HepG2 (cell line): ENCODE data around the gene ACTL7B. TPM values are rescaled to one million over a fixed set of nuclear protein-coding genes. Genes with fewer than 3 reads are reported as not detected.

Source experiments
- DZIP1 ChIP-seq: sonication (generic); formaldehyde crosslinking; IDR thresholded peaks from 2 replicates; pipeline ENCODE4 v1.5.0; 2020; ENCODE audit warnings: mild to moderate bottlenecking, missing genetic modification reagents
- EEA1 ChIP-seq: sonication (generic); formaldehyde crosslinking; IDR thresholded peaks from 2 replicates; pipeline ENCODE4 v1.5.1; 2020; ENCODE audit warnings: mild to moderate bottlenecking, missing genetic modification reagents, borderline replicate concordance
- ERF ChIP-seq: IDR thresholded peaks from 2 replicates; pipeline ENCODE4 v1.6.1; 2018; ENCODE audit warnings: missing biosample characterization, missing genetic modification reagents
- HHEX ChIP-seq: IDR thresholded peaks from 2 replicates; pipeline ENCODE4 v1.6.1; 2016; ENCODE audit warnings: control low read depth
- MIXL1 ChIP-seq: IDR thresholded peaks from 2 replicates; pipeline ENCODE4 v1.6.1; 2016
- NCOA1 ChIP-seq: sonication (generic); formaldehyde crosslinking; IDR thresholded peaks from 2 replicates; pipeline ENCODE4 v1.9.0; 2021; ENCODE audit warnings: missing genetic modification reagents
- SALL2 ChIP-seq: sonication (generic); formaldehyde crosslinking; IDR thresholded peaks from 2 replicates; pipeline ENCODE4 v1.8.1; 2023; ENCODE audit warnings: mild to moderate bottlenecking, missing genetic modification reagents, inconsistent platforms
- SAP130 ChIP-seq: IDR thresholded peaks from 2 replicates; pipeline ENCODE4 v1.6.1; 2016; ENCODE audit warnings: low read depth
- SOX13 ChIP-seq, 3 experiments: fragments of 450-650 bp in 1 of 3; sonication (generic) in 1 of 3; formaldehyde crosslinking in 1 of 3; IDR thresholded peaks in 2 of 3; conservative IDR thresholded peaks in 1 of 3; 2 replicates each; pipeline versions ENCODE4 v1.5.0 to v1.6.1; 2016 to 2020; ENCODE audit warnings: antibody characterized with exemption in 1 of 3, mild to moderate bottlenecking in 1 of 3, missing compliant biosample characterization in 1 of 3, missing genetic modification reagents in 1 of 3, moderate library complexity in 1 of 3
- TEAD2 ChIP-seq: sonication (generic); formaldehyde crosslinking; IDR thresholded peaks from 2 replicates; pipeline ENCODE4 v1.9.0; 2021; ENCODE audit warnings: missing genetic modification reagents
- ZBTB7A ChIP-seq: sonication (generic); formaldehyde crosslinking; IDR thresholded peaks from 2 replicates; pipeline ENCODE4 v1.8.0; 2022; ENCODE audit warnings: mild to moderate bottlenecking, missing genetic modification reagents
- ZFP82 ChIP-seq: sonication (generic); formaldehyde crosslinking; IDR thresholded peaks from 2 replicates; pipeline ENCODE4 v1.5.1; 2020; ENCODE audit warnings: mild to moderate bottlenecking, missing genetic modification reagents, borderline replicate concordance
- ZKSCAN8 ChIP-seq: IDR thresholded peaks from 2 replicates; pipeline ENCODE4 v1.6.1; 2016; ENCODE audit warnings: borderline replicate concordance, missing genetic modification reagents, missing compliant biosample characterization
- ZNF205 ChIP-seq: IDR thresholded peaks from 2 replicates; pipeline ENCODE4 v1.6.1; 2018; ENCODE audit warnings: missing biosample characterization, missing genetic modification reagents
- ZNF343 ChIP-seq: sonication (generic); formaldehyde crosslinking; IDR thresholded peaks from 2 replicates; pipeline ENCODE4 v1.4.0; 2020; ENCODE audit warnings: mild to moderate bottlenecking, missing genetic modification reagents
- ZNF407 ChIP-seq: sonication (generic); formaldehyde crosslinking; IDR thresholded peaks from one replicate; pipeline ENCODE4 v1.5.1; 2020; ENCODE audit warnings: mild to moderate bottlenecking, missing genetic modification reagents; ENCODE audit errors: not compliant biosample characterization
- ZNF660 ChIP-seq: sonication (generic); formaldehyde crosslinking; IDR thresholded peaks from 2 replicates; pipeline ENCODE4 v1.5.1; 2020; ENCODE audit warnings: mild to moderate bottlenecking, low read depth, missing genetic modification reagents, borderline replicate concordance
- ZNF891 ChIP-seq: sonication (generic); formaldehyde crosslinking; IDR thresholded peaks from 2 replicates; pipeline ENCODE4 v1.5.0; 2020; ENCODE audit warnings: mild to moderate bottlenecking, missing genetic modification reagents
- polyA plus RNA-seq, 8 experiments: library from polyadenylated mRNA; depleted of rRNA in 3 of 8; stranded (reverse) in 7 of 8; unstranded in 1 of 8; fragments of >200 nt; fragmentation: Illumina TruSeq in 4 of 8; extraction: Trizol in 4 of 8; gene quantifications; 2 replicates each; pipeline versions ENCODE4 v1.2.1 to v1.2.3, GENCODE V29; 2011 to 2016; ENCODE audit warnings: low read depth in 4 of 8, missing spikeins in 1 of 8, mixed read lengths in 1 of 8; ENCODE audit not compliant: insufficient read depth in 1 of 8
- total RNA-seq, 5 experiments: library from RNA; depleted of rRNA; stranded (reverse); fragments of >200 nt; fragmentation: Illumina TruSeq; extraction: Trizol; gene quantifications; 2 replicates each; pipeline ENCODE4 v1.2.3, GENCODE V29; 2016; ENCODE audit warnings: low read depth in 1 of 5
- TF ChIP-seq, protein P1 (sequence below): sonication (generic); formaldehyde crosslinking; IDR thresholded peaks from 2 replicates; pipeline ENCODE4 v1.5.0; 2020; ENCODE audit warnings: missing genetic modification reagents

Gene ACTL7B
- total and polyA plus RNA-seq, 2 of the 13 experiments (the other 11 are each of a cell fraction or from before 2014, with no cell fraction given) = 0.07 to 0.11 TPM

- no peak for TF ChIP-seq ZNF407
- no peak for TF ChIP-seq SOX13 (IDR thresholded peaks at IDR 0.05)
- TF ChIP-seq SOX13 (CRISPR knock-in tag; conservative IDR thresholded peaks at IDR 0.05 in 1 of 2, IDR thresholded peaks at IDR 0.05 in 1 of 2) = peak in 1 of 2 experiments; percentile 70; a peak in 1 of 4 replicates
- TF ChIP-seq ZBTB7A (CRISPR knock-in tag) = no peak
- no peak for TF ChIP-seq DZIP1 (CRISPR knock-in tag)
- TF ChIP-seq SALL2 (CRISPR knock-in tag) = no peak
- TF ChIP-seq ZNF891 (CRISPR knock-in tag) = no peak
- TF ChIP-seq, protein P1, sequence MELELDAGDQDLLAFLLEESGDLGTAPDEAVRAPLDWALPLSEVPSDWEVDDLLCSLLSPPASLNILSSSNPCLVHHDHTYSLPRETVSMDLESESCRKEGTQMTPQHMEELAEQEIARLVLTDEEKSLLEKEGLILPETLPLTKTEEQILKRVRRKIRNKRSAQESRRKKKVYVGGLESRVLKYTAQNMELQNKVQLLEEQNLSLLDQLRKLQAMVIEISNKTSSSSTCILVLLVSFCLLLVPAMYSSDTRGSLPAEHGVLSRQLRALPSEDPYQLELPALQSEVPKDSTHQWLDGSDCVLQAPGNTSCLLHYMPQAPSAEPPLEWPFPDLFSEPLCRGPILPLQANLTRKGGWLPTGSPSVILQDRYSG (CRISPR knock-in tag) = no peak
- TF ChIP-seq ZKSCAN8 (CRISPR knock-in tag) = peak; percentile 65; the same call in 1 of the 2 replicates
- no peak for TF ChIP-seq TEAD2 (CRISPR knock-in tag)
- TF ChIP-seq SAP130 (CRISPR knock-in tag) = peak; percentile 96
- TF ChIP-seq ZNF343 (CRISPR knock-in tag) = no peak
- TF ChIP-seq ZNF205 (CRISPR knock-in tag) = no peak
- 0 out of 2 replicates have a peak, but pooled peaks have one; percentile 25 for TF ChIP-seq HHEX (CRISPR knock-in tag)
- TF ChIP-seq NCOA1 = no peak
- TF ChIP-seq ZNF660 (CRISPR knock-in tag) = no peak
- TF ChIP-seq MIXL1 (CRISPR knock-in tag) = no peak; the same call in 1 of the 2 replicates
- no peak for TF ChIP-seq EEA1 (CRISPR knock-in tag)
- TF ChIP-seq ZFP82 = no peak
- peak; percentile 88 for TF ChIP-seq ERF (CRISPR knock-in tag)
Measured at GRCh38 chr9:108869092-108869725, 13.4 kb upstream of the ACTL7B start (continued).
